ENCODE data around the gene PRXL2A. TPM values are rescaled to one million over a fixed set of nuclear protein-coding genes. Genes with fewer than 3 reads are reported as not detected.
"Not testable (repeated sequence)": the region's sequence is repeated elsewhere in the genome, so short reads cannot be mapped to it uniquely, and the experiment has no call there.

Gene PRXL2A
- polyA plus RNA-seq, 6 donors from 2014 or later: 2.5 to 13.9 (median 8.3) TPM

GRCh38 chr10:80471715-80472233 is 63.4 kb downstream of the PRXL2A start:
- ATAC-seq (ENCODE audit: low read depth in 2 of 2): peak in 1 of 2 donors; percentile 20
- Mint-ChIP-seq H3K4me1 (peaks cover 38 to 62% (median 61%) of the 10 kb centered on the region in 3 donors), H3K4me3 (peak overlapping the region in 2 of 8 donors; percentile 26), H3K36me3 (peaks cover 7 to 12% of the 10 kb centered on the region in 2 donors), H3K27ac (peak overlapping the region in 5 of 6 donors; percentile 5 to 86 (median 33)), H3K27me3 (no peaks in the 10 kb centered on the region), H3K9me3 (no peaks in the 10 kb centered on the region)
- no peak for DNase-seq

GRCh38 chr10:80472234-80473095 is 64.1 kb downstream of the PRXL2A start:
- Mint-ChIP-seq H3K4me3 (peak overlapping the region in 4 of 8 donors; percentile 21 to 44 (median 26)), H3K27ac (peak overlapping the region in 5 of 6 donors; percentile 5 to 86 (median 35)), H3K4me1 (peaks cover 37 to 61% (median 54%) of the 10 kb centered on the region in 3 donors), H3K36me3 (peaks cover 13 to 16% of the 10 kb centered on the region in 2 donors), H3K27me3 (no peaks in the 10 kb centered on the region), H3K9me3 (peaks cover 0 to 6% (median 4%) of the 10 kb centered on the region in 7 donors)
- DNase-seq: no peak
- ATAC-seq (ENCODE audit: low read depth in 2 of 2): peak; percentile 72 to 82

GRCh38 chr10:80473096-80473657 is 64.8 kb downstream of the PRXL2A start:
- Mint-ChIP-seq H3K36me3 (peaks cover 20 to 22% of the 10 kb centered on the region in 2 donors), H3K4me1 (peaks cover 39 to 56% (median 48%) of the 10 kb centered on the region in 3 donors), H3K27me3 (no peaks in the 10 kb centered on the region), H3K9me3 (peaks cover 5 to 13% (median 11%) of the 10 kb centered on the region in 7 donors), H3K4me3 (peak overlapping the region in 2 of 8 donors; percentile 26 to 41), H3K27ac (peak overlapping the region in 1 of 6 donors; percentile 86)
- ATAC-seq (ENCODE audit: low read depth in 2 of 2): no peak
- DNase-seq: no peak

- DNase-seq: no peak
- peaks cover 23 to 26% of the 10 kb centered on the region in 2 donors for H3K36me3 Mint-ChIP-seq
- H3K27me3 Mint-ChIP-seq: no peaks in the 10 kb centered on the region
- peaks cover 6 to 18% (median 14%) of the 10 kb centered on the region in 7 donors for H3K9me3 Mint-ChIP-seq
- no peak for ATAC-seq (ENCODE audit: low read depth in 2 of 2)
- peaks cover 38 to 51% (median 43%) of the 10 kb centered on the region in 3 donors for H3K4me1 Mint-ChIP-seq
- peak overlapping the region in 2 of 8 donors; percentile 42 to 50 for H3K4me3 Mint-ChIP-seq
- H3K27ac Mint-ChIP-seq: peak overlapping the region in 2 of 6 donors; percentile 80 to 86
These were observed 65.6 kb downstream of the PRXL2A start for GRCh38 chr10:80473692-80474596.

GRCh38 chr10:80474597-80474910 is 66.2 kb downstream of the PRXL2A start:
- ATAC-seq (ENCODE audit: low read depth in 2 of 2): no peak
- peak overlapping the region in 2 of 6 donors; percentile 78 to 86 for H3K27ac Mint-ChIP-seq
- peaks cover 36 to 45% (median 38%) of the 10 kb centered on the region in 3 donors for H3K4me1 Mint-ChIP-seq
- H3K36me3 Mint-ChIP-seq: peaks cover 20 to 26% of the 10 kb centered on the region in 2 donors
- no peaks in the 10 kb centered on the region for H3K27me3 Mint-ChIP-seq
- H3K9me3 Mint-ChIP-seq: peaks cover 6 to 18% (median 14%) of the 10 kb centered on the region in 7 donors
- H3K4me3 Mint-ChIP-seq: no peak overlapping the region
- DNase-seq: no peak

- peaks cover 34 to 43% (median 36%) of the 10 kb centered on the region in 3 donors for H3K4me1 Mint-ChIP-seq
- peak overlapping the region in 1 of 8 donors; percentile 34 for H3K4me3 Mint-ChIP-seq
- peak overlapping the region in 2 of 6 donors; percentile 75 to 86 for H3K27ac Mint-ChIP-seq
These were observed 66.6 kb downstream of the PRXL2A start for GRCh38 chr10:80474941-80475340.

GRCh38 chr10:80475641-80476040 is 67.3 kb downstream of the PRXL2A start:
- not testable (repeated sequence) for H3K4me3 Mint-ChIP-seq; ATAC-seq (ENCODE audit: low read depth in 2 of 2); H3K27me3 Mint-ChIP-seq; DNase-seq
- H3K4me1 Mint-ChIP-seq: peaks cover 34 to 49% (median 38%) of the 10 kb centered on the region in 3 donors
- peaks cover 6 to 20% (median 16%) of the 10 kb centered on the region in 7 donors for H3K9me3 Mint-ChIP-seq
- H3K27ac Mint-ChIP-seq: peak overlapping the region in 1 of 6 donors; percentile 61
- peaks cover 16 to 26% of the 10 kb centered on the region in 2 donors for H3K36me3 Mint-ChIP-seq

More at GRCh38 chr10:80474941-80475340, 66.6 kb downstream of the PRXL2A start:
- Mint-ChIP-seq H3K9me3 (peaks cover 6 to 18% (median 14%) of the 10 kb centered on the region in 7 donors), H3K27me3 (no peaks in the 10 kb centered on the region), H3K36me3 (peaks cover 16 to 26% of the 10 kb centered on the region in 2 donors)
- ATAC-seq (ENCODE audit: low read depth in 2 of 2) (no peak), DNase-seq (no peak)

GRCh38 chr10:80476685-80477084 is 68.3 kb downstream of the PRXL2A start:
- H3K27ac Mint-ChIP-seq: peak overlapping the region in 2 of 6 donors; percentile 32 to 76
- H3K4me1 Mint-ChIP-seq: peaks cover 28 to 48% (median 32%) of the 10 kb centered on the region in 3 donors
- peaks cover 16 to 26% of the 10 kb centered on the region in 2 donors for H3K36me3 Mint-ChIP-seq
- ATAC-seq (ENCODE audit: low read depth in 2 of 2): no peak
- no peak overlapping the region for H3K4me3 Mint-ChIP-seq
- H3K9me3 Mint-ChIP-seq: peaks cover 6 to 20% (median 18%) of the 10 kb centered on the region in 7 donors
- DNase-seq: no peak
- no peaks in the 10 kb centered on the region for H3K27me3 Mint-ChIP-seq

- DNase-seq (no peak), ATAC-seq (ENCODE audit: low read depth in 2 of 2) (no peak)
- no peaks in the 10 kb centered on the region for H3K27me3 Mint-ChIP-seq
- peak overlapping the region in 2 of 6 donors; percentile 55 to 79 for H3K27ac Mint-ChIP-seq
- H3K4me3 Mint-ChIP-seq: peak overlapping the region in 2 of 8 donors; percentile 11 to 22
- H3K9me3 Mint-ChIP-seq: peaks cover 6 to 20% (median 18%) of the 10 kb centered on the region in 7 donors
- H3K4me1 Mint-ChIP-seq: peaks cover 17 to 40% (median 27%) of the 10 kb centered on the region in 3 donors
- peaks cover 16 to 20% of the 10 kb centered on the region in 2 donors for H3K36me3 Mint-ChIP-seq
These were observed 69.5 kb downstream of the PRXL2A start for GRCh38 chr10:80477813-80478212.

- ATAC-seq (ENCODE audit: low read depth in 2 of 2); H3K27me3 Mint-ChIP-seq; DNase-seq: not testable (repeated sequence)
- Mint-ChIP-seq H3K9me3 (peaks cover 6 to 20% (median 18%) of the 10 kb centered on the region in 7 donors), H3K4me3 (peak overlapping the region in 2 of 8 donors; percentile 50 to 63), H3K27ac (peak overlapping the region in 2 of 6 donors; percentile 63 to 87), H3K4me1 (peaks cover 18 to 35% (median 25%) of the 10 kb centered on the region in 3 donors), H3K36me3 (peaks cover 15 to 16% of the 10 kb centered on the region in 2 donors)
These were observed 72.0 kb downstream of the PRXL2A start for GRCh38 chr10:80480373-80480772.

GRCh38 chr10:80480852-80481251 is 72.5 kb downstream of the PRXL2A start:
- H3K36me3 Mint-ChIP-seq: peaks cover 15 to 16% of the 10 kb centered on the region in 2 donors
- peaks cover 6 to 20% (median 18%) of the 10 kb centered on the region in 7 donors for H3K9me3 Mint-ChIP-seq
- DNase-seq: no peak
- peak overlapping the region in 3 of 6 donors; percentile 7 to 54 (median 37) for H3K27ac Mint-ChIP-seq
- no peaks in the 10 kb centered on the region for H3K27me3 Mint-ChIP-seq
- H3K4me3 Mint-ChIP-seq: peak overlapping the region in 1 of 8 donors; percentile 50
- peaks cover 22 to 40% (median 30%) of the 10 kb centered on the region in 3 donors for H3K4me1 Mint-ChIP-seq
- ATAC-seq (ENCODE audit: low read depth in 2 of 2): no peak

- no peak for ATAC-seq (ENCODE audit: low read depth in 2 of 2)
- Mint-ChIP-seq H3K4me3 (peak overlapping the region in 1 of 8 donors; percentile 0), H3K4me1 (peaks cover 37 to 58% (median 44%) of the 10 kb centered on the region in 3 donors)
These were observed 75.9 kb downstream of the PRXL2A start for GRCh38 chr10:80484243-80484642.

More at GRCh38 chr10:80484243-80484642, 75.9 kb downstream of the PRXL2A start:
- Mint-ChIP-seq H3K9me3 (peaks cover 0 to 4% (median 0%) of the 10 kb centered on the region in 7 donors), H3K36me3 (peaks cover under 1 to 4% of the 10 kb centered on the region in 2 donors), H3K27me3 (no peaks in the 10 kb centered on the region), H3K27ac (peak overlapping the region in 2 of 6 donors; percentile 27 to 71)
- DNase-seq: no peak

Data from naive B cell (primary cell).